Thyroid gland (tissue), 4 donors: ENCODE data around the gene BMP8B.
"Not testable (repeated sequence)": the region's sequence is repeated elsewhere in the genome, so short reads cannot be mapped to it uniquely, and the experiment has no call there.

Experiments
- POLR2A ChIP-seq, 2 donors: fragments of 450-650 bp; IDR thresholded peaks; one replicate each; pipeline ENCODE4 v1.6.1; 2017; ENCODE audit warnings: antibody characterized with exemption in 2 of 2, mild to moderate bottlenecking in 2 of 2, moderate library complexity in 1 of 2
- TF ChIP-seq, protein P1 (sequence below), 6 experiments: fragments of 200-600 bp in 3 of 6; fragments of 450-650 bp in 3 of 6; sonication (generic) in 3 of 6; IDR thresholded peaks; one replicate each; pipeline ENCODE4 v1.5.1; 2016 to 2019; ENCODE audit warnings: antibody characterized with exemption in 6 of 6, mild to moderate bottlenecking in 2 of 6, inconsistent platforms in 1 of 6, moderate library complexity in 1 of 6

DNA sequence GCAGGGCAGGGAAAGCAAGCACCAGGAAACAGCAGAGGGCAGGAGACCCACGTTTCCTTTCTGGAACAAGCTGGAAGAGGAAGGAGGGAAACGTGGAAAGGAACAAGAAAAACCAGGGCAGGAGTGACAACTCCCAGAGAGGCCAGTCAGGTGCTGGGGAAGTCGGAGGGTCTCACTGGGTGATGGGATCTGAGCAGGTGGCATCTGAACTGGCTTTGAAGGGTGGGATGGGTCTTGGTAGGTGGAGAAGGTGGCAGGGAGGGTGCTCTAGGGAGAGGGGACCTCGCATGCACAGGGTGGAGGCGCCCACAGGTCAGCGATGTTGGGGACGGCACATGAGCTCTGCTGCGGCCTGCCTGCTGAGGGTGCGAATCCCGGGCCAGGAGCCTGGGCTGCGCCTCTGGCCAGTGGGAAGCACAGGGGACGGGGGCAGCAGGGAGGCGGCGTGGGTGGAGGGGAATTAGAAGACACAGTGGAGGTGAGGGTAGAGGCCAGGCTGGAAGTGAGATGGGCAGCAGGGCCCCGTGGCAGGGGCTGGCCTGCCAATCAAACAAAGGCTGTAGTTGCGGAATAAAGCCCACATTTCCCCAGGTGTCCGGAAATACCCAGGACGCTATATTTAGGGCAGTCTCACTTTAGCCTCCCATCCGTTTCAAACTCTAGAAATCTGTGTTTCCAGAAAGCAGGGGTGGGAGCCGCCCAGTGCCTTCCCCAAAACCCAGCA lies 12.8 kb downstream of the BMP8B start:
- TF ChIP-seq, protein P1, sequence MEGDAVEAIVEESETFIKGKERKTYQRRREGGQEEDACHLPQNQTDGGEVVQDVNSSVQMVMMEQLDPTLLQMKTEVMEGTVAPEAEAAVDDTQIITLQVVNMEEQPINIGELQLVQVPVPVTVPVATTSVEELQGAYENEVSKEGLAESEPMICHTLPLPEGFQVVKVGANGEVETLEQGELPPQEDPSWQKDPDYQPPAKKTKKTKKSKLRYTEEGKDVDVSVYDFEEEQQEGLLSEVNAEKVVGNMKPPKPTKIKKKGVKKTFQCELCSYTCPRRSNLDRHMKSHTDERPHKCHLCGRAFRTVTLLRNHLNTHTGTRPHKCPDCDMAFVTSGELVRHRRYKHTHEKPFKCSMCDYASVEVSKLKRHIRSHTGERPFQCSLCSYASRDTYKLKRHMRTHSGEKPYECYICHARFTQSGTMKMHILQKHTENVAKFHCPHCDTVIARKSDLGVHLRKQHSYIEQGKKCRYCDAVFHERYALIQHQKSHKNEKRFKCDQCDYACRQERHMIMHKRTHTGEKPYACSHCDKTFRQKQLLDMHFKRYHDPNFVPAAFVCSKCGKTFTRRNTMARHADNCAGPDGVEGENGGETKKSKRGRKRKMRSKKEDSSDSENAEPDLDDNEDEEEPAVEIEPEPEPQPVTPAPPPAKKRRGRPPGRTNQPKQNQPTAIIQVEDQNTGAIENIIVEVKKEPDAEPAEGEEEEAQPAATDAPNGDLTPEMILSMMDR (IDR thresholded peaks at IDR 0.05): not testable (repeated sequence)
- TF ChIP-seq POLR2A (IDR thresholded peaks at IDR 0.05): not testable (repeated sequence)
